Suprapubic skin (tissue), 3 donors: Measurements from ENCODE around the gene LILRB1.
A peak's percentile ranks its signal among the peaks of the same experiment; 100 is the strongest.

Experiments
- POLR2AphosphoS5 ChIP-seq, 3 donors: sonication (generic); formaldehyde crosslinking; IDR thresholded peaks; one replicate each; pipeline ENCODE4 v1.6.1; 2017; ENCODE audit warnings: antibody characterized with exemption in 3 of 3
- TF ChIP-seq, protein P1 (sequence below), 2 donors: fragments of 200-600 bp in 1 of 2; fragments of 450-650 bp in 1 of 2; sonication (generic) in 1 of 2; IDR thresholded peaks; one replicate each; pipeline ENCODE4 v1.5.1; 2016 to 2019; ENCODE audit warnings: antibody characterized with exemption in 2 of 2, mild to moderate bottlenecking in 1 of 2, moderate library complexity in 1 of 2

DNA sequence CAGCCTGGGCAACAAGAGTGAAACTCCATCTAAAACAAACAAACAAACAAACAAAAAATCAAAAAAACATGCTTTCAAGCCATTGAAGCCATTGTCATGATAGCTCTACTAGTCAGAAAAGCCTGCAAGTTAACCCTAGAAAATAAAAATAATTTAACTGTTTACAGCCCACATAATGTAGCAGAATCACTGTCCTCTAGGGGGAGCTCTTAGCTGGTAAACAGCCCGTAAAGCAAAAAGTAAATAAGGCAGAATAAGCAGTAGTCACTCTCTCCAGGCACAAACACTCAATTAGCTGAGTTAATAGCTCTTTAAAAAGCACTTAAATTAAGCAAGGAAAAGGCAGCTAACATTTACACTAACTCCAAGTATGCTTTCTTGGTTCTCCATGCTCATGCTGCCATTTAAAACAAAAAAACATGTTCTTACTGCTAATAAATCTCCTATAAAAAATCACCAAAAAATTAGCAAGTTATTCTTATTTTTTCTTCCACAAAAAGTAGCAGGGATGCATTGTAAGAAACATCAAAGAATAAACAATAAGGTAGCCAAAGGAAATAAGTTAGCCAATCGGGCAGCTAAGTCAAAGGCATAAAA, 43.8 kb downstream of the LILRB1 start:
- TF ChIP-seq POLR2AphosphoS5 (IDR thresholded peaks at IDR 0.05): no peak
- TF ChIP-seq, protein P1, sequence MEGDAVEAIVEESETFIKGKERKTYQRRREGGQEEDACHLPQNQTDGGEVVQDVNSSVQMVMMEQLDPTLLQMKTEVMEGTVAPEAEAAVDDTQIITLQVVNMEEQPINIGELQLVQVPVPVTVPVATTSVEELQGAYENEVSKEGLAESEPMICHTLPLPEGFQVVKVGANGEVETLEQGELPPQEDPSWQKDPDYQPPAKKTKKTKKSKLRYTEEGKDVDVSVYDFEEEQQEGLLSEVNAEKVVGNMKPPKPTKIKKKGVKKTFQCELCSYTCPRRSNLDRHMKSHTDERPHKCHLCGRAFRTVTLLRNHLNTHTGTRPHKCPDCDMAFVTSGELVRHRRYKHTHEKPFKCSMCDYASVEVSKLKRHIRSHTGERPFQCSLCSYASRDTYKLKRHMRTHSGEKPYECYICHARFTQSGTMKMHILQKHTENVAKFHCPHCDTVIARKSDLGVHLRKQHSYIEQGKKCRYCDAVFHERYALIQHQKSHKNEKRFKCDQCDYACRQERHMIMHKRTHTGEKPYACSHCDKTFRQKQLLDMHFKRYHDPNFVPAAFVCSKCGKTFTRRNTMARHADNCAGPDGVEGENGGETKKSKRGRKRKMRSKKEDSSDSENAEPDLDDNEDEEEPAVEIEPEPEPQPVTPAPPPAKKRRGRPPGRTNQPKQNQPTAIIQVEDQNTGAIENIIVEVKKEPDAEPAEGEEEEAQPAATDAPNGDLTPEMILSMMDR (IDR thresholded peaks at IDR 0.05): peak in 1 of 2 donors; percentile 44
